CD4-positive, alpha-beta T cell treated with Interleukin-2 at 100 ng/mL for 4 hours (primary cell): Measurements from ENCODE around the gene GPRC5C.

Source experiments
- DNase-seq: peaks from one replicate; pipeline ENCODE4 v3.0.0-alpha.2; 2020; ENCODE audit warnings: low spot score

GPRC5C gene

DNA sequence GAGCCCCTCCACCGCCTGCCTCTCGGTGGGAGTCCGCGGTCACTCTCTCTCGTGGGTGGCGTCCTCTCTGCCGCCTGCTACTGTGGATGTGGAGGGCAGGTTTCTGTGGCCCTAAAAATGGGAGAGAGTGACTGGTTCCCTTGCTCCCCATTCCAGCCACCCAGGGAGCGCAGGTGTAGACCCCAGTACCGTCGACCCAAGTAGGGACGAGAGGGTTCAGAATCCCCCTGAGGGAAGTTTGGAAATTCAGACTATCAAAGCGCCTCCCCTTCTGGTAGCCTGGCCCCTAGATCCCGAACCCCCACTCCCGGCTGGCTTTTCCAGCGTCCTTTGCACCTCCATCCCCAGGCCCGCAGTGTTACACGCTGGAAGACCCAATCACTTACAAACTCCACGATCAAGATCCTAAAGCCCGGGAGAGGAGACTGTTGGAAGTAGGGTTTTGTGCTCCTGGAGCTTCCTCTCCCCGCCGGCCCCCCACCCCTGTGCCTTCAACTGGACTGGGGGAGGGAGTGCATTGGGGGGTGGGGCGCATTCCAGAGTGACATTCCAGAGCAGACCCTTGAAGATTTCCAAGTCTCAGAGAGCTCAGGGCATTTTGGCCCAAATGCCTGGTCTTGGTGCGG, 991 bp downstream of the GPRC5C start:
- DNase-seq, result no peak

DNA sequence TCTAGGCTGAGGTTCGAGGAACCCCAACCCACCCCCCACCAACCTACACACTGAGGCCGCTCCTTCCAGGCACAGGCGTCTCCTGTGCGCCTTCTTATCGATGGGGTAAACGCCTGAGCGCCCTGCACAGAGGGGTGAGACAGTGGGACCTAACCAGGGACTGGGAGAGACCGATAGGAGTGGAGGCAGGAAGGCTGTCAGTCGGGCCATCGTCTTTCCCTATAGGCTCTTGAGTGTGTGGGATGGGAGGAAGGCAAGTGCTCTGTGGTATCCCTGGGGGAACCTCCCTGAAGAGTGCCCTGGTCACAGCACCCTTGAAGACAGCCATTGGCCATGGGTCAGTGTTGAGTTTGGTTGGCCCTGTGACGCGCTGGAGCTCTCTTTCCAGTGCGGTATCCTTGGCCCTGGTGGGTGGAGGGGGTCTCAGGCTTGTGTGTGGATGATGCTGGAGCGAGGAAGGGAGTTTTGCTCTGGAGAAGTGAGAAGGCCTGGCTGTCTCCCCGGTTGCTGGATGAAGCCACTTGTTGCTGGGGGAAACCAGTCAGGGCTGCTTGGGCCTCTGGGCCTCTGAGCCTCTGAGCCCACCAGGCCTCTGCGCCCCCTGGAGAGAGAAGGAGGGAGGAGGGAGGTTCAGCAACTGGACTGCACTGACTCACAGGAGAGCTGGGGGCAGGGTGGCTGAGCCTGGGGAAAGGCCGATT, 1.7 kb downstream of the GPRC5C start:
- no peak for DNase-seq

DNA sequence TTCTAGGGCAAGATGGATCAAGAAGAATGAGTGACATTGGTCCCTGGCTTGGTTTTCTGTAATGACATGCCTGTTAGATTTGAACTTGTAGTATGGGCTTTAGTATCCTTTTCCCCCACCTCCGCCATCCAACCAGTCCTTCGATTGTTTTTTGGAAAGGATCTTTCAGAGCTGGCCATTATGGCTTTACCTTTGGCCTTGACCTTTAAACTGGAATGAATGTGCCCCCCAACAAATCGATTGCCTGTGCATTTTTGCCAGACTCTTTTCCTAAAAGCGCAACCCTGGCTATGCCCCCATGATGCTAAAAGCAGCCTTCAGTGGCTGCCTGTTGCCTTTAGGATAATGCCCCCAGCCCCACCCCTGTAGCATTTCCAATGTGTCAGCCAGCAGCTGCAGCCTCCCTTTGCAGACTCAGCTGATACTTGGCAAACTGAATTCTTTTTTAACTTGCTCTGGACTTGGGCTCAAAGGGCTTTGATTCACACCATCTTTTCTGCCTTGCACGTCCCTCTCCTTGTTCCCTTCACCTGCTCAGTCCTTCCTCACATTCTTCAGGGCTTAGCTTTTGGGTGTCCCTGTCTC, 4.0 kb downstream of the GPRC5C start:
- DNase-seq, result no peak

GRCh38 chr17:74437702-74438101, 5.8 kb downstream of the GPRC5C start:
- DNase-seq, result peak; percentile 17

- no peak for DNase-seq
Measured at GRCh38 chr17:74439691-74440567, 8.0 kb downstream of the GPRC5C start.

GRCh38 chr17:74441537-74441936, 9.6 kb downstream of the GPRC5C start:
- DNase-seq, result no peak

DNA sequence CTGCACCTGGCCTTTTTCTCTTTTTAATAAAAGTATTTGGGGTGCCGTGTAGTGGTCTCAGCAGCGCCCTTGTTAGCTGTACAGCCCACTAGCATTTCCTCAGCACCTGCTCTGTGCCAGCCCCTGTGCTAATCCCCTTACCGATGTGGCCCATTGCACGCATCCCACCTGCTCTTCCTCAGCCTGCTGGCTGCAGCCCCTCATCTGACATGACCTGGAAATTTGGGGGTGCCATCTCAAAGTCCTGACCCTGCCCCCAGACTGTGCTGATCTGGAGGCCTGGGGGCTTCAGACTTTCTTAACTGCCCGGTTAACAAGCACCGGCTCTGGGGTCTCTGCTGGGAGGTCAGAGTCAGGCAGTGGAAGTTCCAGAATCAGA, 10.4 kb downstream of the GPRC5C start:
- DNase-seq, result no peak

GRCh38 chr17:74442670-74443515, 11.0 kb downstream of the GPRC5C start:
- no peak for DNase-seq

DNA sequence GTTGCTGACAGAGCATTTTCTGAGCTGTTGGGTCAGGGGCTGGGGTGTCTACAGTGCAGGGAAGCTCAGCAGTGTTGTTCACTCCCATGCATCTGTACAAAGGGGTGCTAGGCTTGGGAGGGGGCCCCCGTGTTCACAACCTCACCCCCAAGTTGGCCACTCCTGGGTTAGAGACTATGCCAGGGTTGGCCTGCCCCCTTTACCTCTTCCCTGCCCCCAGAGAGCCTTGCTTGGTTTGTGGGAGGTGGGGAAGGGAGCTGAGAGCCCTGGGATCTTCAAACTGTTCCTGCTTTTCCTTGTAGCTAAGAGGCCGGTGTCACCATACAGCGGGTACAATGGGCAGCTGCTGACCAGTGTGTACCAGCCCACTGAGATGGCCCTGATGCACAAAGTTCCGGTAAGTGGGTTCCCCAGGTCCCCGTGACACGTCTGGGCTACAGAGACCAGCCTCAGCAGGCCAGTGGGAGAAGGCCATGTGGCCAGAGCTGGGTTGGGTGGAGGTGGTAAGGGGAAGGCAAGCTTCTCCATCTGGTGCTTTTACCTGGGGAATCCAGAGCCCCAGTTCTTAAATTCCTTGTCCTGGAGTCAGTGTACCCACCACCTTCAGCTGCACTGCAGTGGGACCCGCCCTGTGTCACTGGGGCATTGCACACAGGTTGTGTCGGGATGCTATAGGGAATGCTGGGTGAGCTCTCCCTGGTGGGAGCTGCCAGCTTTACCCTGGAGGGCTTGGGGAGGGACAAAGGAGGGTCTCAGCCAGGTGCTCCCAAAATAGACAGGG, 11.8 kb downstream of the GPRC5C start:
- DNase-seq, result no peak

DNA sequence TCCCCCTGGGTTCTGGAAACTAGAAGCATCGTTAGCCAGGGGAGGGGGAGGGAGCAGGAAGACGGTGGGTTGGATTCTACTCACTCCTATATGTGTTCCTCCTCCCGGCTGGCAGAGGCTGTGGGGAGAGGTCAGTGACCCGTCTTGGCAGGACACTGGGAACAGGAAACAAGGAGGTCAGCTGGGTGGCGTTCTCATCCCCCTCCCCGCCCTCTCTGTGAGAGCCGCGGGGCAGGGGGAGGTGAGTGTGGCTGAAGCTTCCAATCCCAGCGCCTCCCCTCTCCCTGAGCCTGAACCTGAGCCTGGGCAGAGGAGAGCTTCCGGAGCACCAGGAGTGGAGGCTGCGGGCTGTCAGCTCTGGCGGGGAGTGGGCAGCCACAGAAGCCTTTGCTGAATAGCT, 12.5 kb downstream of the GPRC5C start:
- no peak for DNase-seq

DNA sequence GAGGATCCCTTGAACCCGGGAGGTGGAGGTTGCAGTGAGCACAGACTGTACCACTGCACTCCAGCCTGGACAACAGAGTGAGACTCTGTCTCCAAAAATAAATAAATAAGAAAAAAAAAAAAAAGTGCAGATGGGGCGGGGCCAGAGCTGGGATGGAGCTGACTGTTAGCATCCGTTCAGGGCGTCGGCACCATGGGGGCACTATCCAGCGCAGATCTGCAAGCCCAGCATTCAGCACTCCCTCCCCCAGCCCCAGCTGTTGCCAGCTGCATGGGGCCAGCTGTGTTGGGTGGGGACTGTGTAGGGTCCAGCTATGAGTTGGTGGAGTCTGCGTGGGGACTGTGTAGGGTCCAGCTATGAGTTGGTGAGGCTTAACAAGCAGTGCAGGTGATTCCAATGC, 13.3 kb downstream of the GPRC5C start:
- DNase-seq, result no peak

- DNase-seq, result no peak
Measured at GRCh38 chr17:74446551-74447500, 14.9 kb downstream of the GPRC5C start.

DNA sequence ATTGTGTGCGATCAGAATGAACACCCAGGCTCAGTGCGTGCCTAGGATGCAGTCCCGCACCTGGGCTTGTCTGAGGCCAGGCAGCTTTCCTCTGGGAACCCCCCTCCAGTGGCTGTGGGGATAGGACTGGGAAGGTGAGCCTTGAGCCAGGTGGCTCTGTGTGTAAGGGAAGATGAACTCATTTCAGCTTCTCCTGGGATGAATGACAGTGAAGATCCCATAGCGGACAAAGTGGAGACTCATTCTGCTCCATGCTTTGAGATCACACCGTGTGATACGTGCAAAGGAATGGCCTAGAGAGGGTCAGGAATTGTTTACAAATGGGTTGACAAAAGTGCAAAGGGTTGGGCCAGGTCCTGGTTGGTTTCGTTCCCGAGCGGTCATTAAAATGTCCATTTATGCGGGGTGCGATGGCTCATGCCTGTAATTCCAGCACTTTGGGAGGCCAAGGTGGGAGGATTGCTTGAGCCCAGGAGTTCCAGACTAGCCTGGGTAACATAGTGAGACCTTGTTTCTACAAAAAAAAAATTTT, 15.8 kb downstream of the GPRC5C start:
- DNase-seq, result no peak

DNA sequence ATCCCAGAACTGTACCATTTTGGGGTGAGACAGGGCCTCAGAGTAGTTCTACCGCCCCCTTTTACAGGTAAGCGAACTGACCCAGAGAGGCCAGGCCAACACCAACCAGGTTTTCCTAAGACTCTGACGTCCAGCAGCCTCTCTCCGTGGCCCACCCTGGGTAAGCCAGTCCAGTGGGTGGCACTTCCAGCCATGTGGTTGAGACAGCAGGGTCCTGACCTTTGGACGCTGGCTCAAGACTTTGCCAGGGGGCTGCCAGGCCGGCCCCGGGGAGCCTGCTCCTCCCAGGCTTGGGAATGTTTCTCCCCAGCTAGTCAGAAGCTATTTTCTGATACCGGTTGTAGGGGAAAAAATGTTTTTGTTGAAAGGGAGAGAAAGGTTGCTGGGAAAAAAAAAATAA, 16.9 kb downstream of the GPRC5C start:
- DNase-seq, result no peak

GRCh38 chr17:74449306-74449705, 17.4 kb downstream of the GPRC5C start:
- DNase-seq, result no peak

GRCh38 chr17:74449773-74450172, 17.9 kb downstream of the GPRC5C start:
- DNase-seq, result no peak

DNA sequence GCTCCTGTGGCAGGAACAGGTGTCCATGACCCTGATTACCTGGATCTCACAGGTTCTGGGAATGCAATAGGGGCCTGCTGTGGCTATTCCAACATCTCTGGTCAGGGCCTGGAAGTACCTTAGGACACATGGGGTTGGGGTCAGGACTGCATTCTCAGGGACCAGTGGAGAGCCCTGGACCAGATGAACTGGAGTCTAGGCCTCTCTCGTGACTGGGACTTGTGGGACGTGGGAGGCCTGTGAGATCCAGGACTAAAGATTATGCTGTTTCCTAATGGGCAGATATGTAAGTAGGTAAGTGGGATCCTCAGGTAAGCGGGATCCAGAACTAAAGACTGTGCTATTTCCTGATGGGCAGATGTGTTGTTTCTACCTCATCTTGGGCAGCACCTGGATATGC, 18.3 kb downstream of the GPRC5C start:
- DNase-seq, result no peak

- DNase-seq, result no peak
Measured at GRCh38 chr17:74450925-74451403, 19.1 kb downstream of the GPRC5C start.

- DNase-seq, result no peak
Measured at GRCh38 chr17:74451557-74451956, 19.7 kb downstream of the GPRC5C start.
